Measurements from ENCODE around the gene ANK3. TPM values are rescaled to one million over a fixed set of nuclear protein-coding genes. Genes with fewer than 3 reads are reported as not detected.

Gene ANK3
- total RNA-seq, 1 experiment from 2014 or later, result 15.3 TPM

- H3K9me3 ChIP-seq (ENCODE audit: control insufficient read depth in 1 of 2, insufficient read depth in 1 of 2, low read depth in 1 of 2, low read length in 2 of 2), result no peaks in the 10 kb centered on the region
- intact Hi-C loops (cut with micrococcal nuclease), result no loop called here
- H3K4me1 ChIP-seq (ENCODE audit: control insufficient read depth in 1 of 2, insufficient read depth in 2 of 2, low read length in 2 of 2), result peaks cover 0 to 13% of the 10 kb centered on the region in 2 experiments; a peak in 2 of 4 replicates
- BruUV-seq (replicated peaks), result no TSS peak
- H3K36me3 ChIP-seq (ENCODE audit: control insufficient read depth in 1 of 2, insufficient read depth in 2 of 2, low read length in 2 of 2), result no peaks in the 10 kb centered on the region
- no peak overlapping the region for H3K4me3 ChIP-seq (replicated peaks in 1 of 2; ENCODE audit: low read depth in 1 of 2, low read length in 2 of 2)
- ChIA-PET POLR2A (no interaction called here), CTCF (no interaction called here), RAD21 (ENCODE audit: low non-redundant PET in 1 of 2, low total read pairs in 2 of 2, uncharacterized antibody in 2 of 2, unreplicated experiment in 2 of 2) (no interaction called here)
- no peaks in the 10 kb centered on the region for H3K9me2 ChIP-seq (ENCODE audit: insufficient read depth)
- H3K27ac ChIP-seq (ENCODE audit: low read depth, low read length), result no peak overlapping the region
- no peak overlapping the region for H3K9ac ChIP-seq (ENCODE audit: low read length)
- no peaks in the 10 kb centered on the region for H3K27me3 ChIP-seq (ENCODE audit: insufficient read depth, low read length)
- ATAC-seq (no peak), DNase-seq (ENCODE audit: low read depth, low spot score) (no peak)
- no peak overlapping the region for H2AFZ ChIP-seq (ENCODE audit: low read depth, low read length, poor library complexity, severe bottlenecking)
- H4K20me1 ChIP-seq (ENCODE audit: insufficient read depth), result no peaks in the 10 kb centered on the region
- H3K79me2 ChIP-seq (ENCODE audit: insufficient read depth, low read length), result no peaks in the 10 kb centered on the region
- H3K4me2 ChIP-seq (ENCODE audit: low read length), result no peak overlapping the region
- TF ChIP-seq EGR1 (IDR thresholded peaks at IDR 0.05; ENCODE audit: low read depth) (no peak), SIN3A (IDR thresholded peaks at IDR 0.05; ENCODE audit: low read depth) (no peak), ATF3 (IDR thresholded peaks at IDR 0.05) (no peak), POLR2AphosphoS5 (IDR thresholded peaks at IDR 0.05; ENCODE audit: low read depth, low read length) (no peak), RAD21 (IDR thresholded peaks at IDR 0.05; ENCODE audit: low read depth) (no peak), EZH2phosphoT487 (IDR thresholded peaks at IDR 0.05; ENCODE audit: borderline replicate concordance) (no peak), CEBPB (IDR thresholded peaks at IDR 0.05; ENCODE audit: low read depth) (no peak), TCF7L2 (IDR thresholded peaks at IDR 0.05; ENCODE audit: borderline replicate concordance, extremely low read depth, insufficient read depth, insufficient read length) (no peak), SRF (IDR thresholded peaks at IDR 0.05; ENCODE audit: low read depth) (no peak), ELF1 (IDR thresholded peaks at IDR 0.05; ENCODE audit: borderline replicate concordance, low read depth) (no peak), CBX3 (IDR thresholded peaks at IDR 0.05; ENCODE audit: low read depth) (no peak)
Observed at GRCh38 chr10:60281792-60282353, 107.8 kb downstream of the ANK3 start.

- H3K4me1 ChIP-seq (ENCODE audit: control insufficient read depth in 1 of 2, insufficient read depth in 2 of 2, low read length in 2 of 2), result peaks cover 0 to 13% of the 10 kb centered on the region in 2 experiments; a peak in 2 of 4 replicates
- H3K9ac ChIP-seq (ENCODE audit: low read length), result no peak overlapping the region
- BruUV-seq (replicated peaks), result no TSS peak
- TF ChIP-seq ATF3 (IDR thresholded peaks at IDR 0.05), result no peak
- no peak for TF ChIP-seq YY1 (IDR thresholded peaks at IDR 0.05; ENCODE audit: extremely low read depth, insufficient replicate concordance, low read depth, low read length)
- TF ChIP-seq MAX (IDR thresholded peaks at IDR 0.05), result no peak
- H3K27ac ChIP-seq (ENCODE audit: low read depth, low read length), result no peak overlapping the region
- no peaks in the 10 kb centered on the region for H3K9me2 ChIP-seq (ENCODE audit: insufficient read depth)
- ChIA-PET RAD21 (ENCODE audit: low non-redundant PET in 1 of 2, low total read pairs in 2 of 2, uncharacterized antibody in 2 of 2, unreplicated experiment in 2 of 2) (no interaction called here), POLR2A (no interaction called here), CTCF (no interaction called here)
- H3K27me3 ChIP-seq (ENCODE audit: insufficient read depth, low read length), result no peaks in the 10 kb centered on the region
- H3K36me3 ChIP-seq (ENCODE audit: control insufficient read depth in 1 of 2, insufficient read depth in 2 of 2, low read length in 2 of 2), result no peaks in the 10 kb centered on the region
- H3K9me3 ChIP-seq (ENCODE audit: control insufficient read depth in 1 of 2, insufficient read depth in 1 of 2, low read depth in 1 of 2, low read length in 2 of 2), result no peaks in the 10 kb centered on the region
- no peak for ATAC-seq
- no peak overlapping the region for H3K4me3 ChIP-seq (replicated peaks in 1 of 2; ENCODE audit: low read depth in 1 of 2, low read length in 2 of 2)
- no peak for DNase-seq (ENCODE audit: low read depth, low spot score)
- no peaks in the 10 kb centered on the region for H4K20me1 ChIP-seq (ENCODE audit: insufficient read depth)
- H3K4me2 ChIP-seq (ENCODE audit: low read length), result no peak overlapping the region
- no peak overlapping the region for H2AFZ ChIP-seq (ENCODE audit: low read depth, low read length, poor library complexity, severe bottlenecking)
- intact Hi-C loops (cut with micrococcal nuclease), result no loop called here
- no peaks in the 10 kb centered on the region for H3K79me2 ChIP-seq (ENCODE audit: insufficient read depth, low read length)
Observed at GRCh38 chr10:60281331-60281730, 108.3 kb downstream of the ANK3 start.
